ENCODE data around the gene MAPKAP1. TPM values are rescaled to one million over a fixed set of nuclear protein-coding genes. Genes with fewer than 3 reads are reported as not detected.
A peak's percentile ranks its signal among the peaks of the same experiment; 100 is the strongest.

MAPKAP1 gene
- total RNA-seq, 1 donor from 2014 or later, result 70.7 TPM

GRCh38 chr9:125732562-125732961, 25.6 kb upstream of the MAPKAP1 start:
- Histone ChIP-seq H3K4me3 (no peak overlapping the region), H3K9me3 (no peaks in the 10 kb centered on the region), H3K4me1 (no peaks in the 10 kb centered on the region), H3K27ac (no peak overlapping the region), H3K27me3 (no peaks in the 10 kb centered on the region), H3K36me3 (no peaks in the 10 kb centered on the region)
- TF ChIP-seq POLR2A (IDR thresholded peaks at IDR 0.05), result no peak
- no peak for TF ChIP-seq CTCF (IDR thresholded peaks at IDR 0.05)
- no peak for TF ChIP-seq POLR2AphosphoS5 (IDR thresholded peaks at IDR 0.05; ENCODE audit: insufficient read depth in 1 of 2, low read depth in 1 of 2)
- DNase-seq (ENCODE audit: extremely low spot score in 2 of 2), result no peak
- intact Hi-C loops (cut with DNase I), result no loop called here

GRCh38 chr9:125730168-125730567, 23.2 kb upstream of the MAPKAP1 start:
- H3K27ac ChIP-seq, result no peak overlapping the region
- intact Hi-C loops (cut with DNase I), result no loop called here
- H3K36me3 ChIP-seq, result no peaks in the 10 kb centered on the region
- no peak overlapping the region for H3K4me3 ChIP-seq
- no peaks in the 10 kb centered on the region for H3K4me1 ChIP-seq
- DNase-seq (ENCODE audit: extremely low spot score in 2 of 2), result no peak
- no peak for TF ChIP-seq POLR2AphosphoS5 (IDR thresholded peaks at IDR 0.05; ENCODE audit: insufficient read depth in 1 of 2, low read depth in 1 of 2)
- H3K9me3 ChIP-seq, result no peaks in the 10 kb centered on the region
- H3K27me3 ChIP-seq, result no peaks in the 10 kb centered on the region

GRCh38 chr9:125726456-125727132, 19.6 kb upstream of the MAPKAP1 start:
- Histone ChIP-seq H3K4me3 (no peak overlapping the region), H3K36me3 (no peaks in the 10 kb centered on the region), H3K27me3 (no peaks in the 10 kb centered on the region), H3K4me1 (no peaks in the 10 kb centered on the region), H3K27ac (no peak overlapping the region), H3K9me3 (no peaks in the 10 kb centered on the region)
- TF ChIP-seq POLR2A (IDR thresholded peaks at IDR 0.05) (no peak), POLR2AphosphoS5 (IDR thresholded peaks at IDR 0.05; ENCODE audit: insufficient read depth in 1 of 2, low read depth in 1 of 2) (no peak), CTCF (IDR thresholded peaks at IDR 0.05) (no peak)
- DNase-seq (ENCODE audit: extremely low spot score in 2 of 2), result no peak
- intact Hi-C loops (cut with DNase I), result no loop called here

GRCh38 chr9:125707472-125707804, 430 bp upstream of the MAPKAP1 start:
- no peaks in the 10 kb centered on the region for H3K36me3 ChIP-seq
- no peak for TF ChIP-seq POLR2A (IDR thresholded peaks at IDR 0.05)
- TF ChIP-seq POLR2AphosphoS5 (IDR thresholded peaks at IDR 0.05; ENCODE audit: insufficient read depth in 1 of 2, low read depth in 1 of 2), result no peak
- no peak for TF ChIP-seq CTCF (IDR thresholded peaks at IDR 0.05)
- intact Hi-C loops (cut with DNase I), result no loop called here
- no peak for DNase-seq (ENCODE audit: extremely low spot score in 2 of 2)
- H3K27me3 ChIP-seq, result no peaks in the 10 kb centered on the region
- no peaks in the 10 kb centered on the region for H3K9me3 ChIP-seq
- peak overlapping the region; percentile 69 for H3K27ac ChIP-seq
- H3K4me1 ChIP-seq, result peaks cover 23% of the 10 kb centered on the region
- H3K4me3 ChIP-seq, result peak overlapping the region; percentile 86 to 88

- DNase-seq (ENCODE audit: extremely low spot score in 2 of 2), result no peak
- H3K4me1 ChIP-seq, result peaks cover 33% of the 10 kb centered on the region
- peak overlapping the region; percentile 86 to 88 for H3K4me3 ChIP-seq
- H3K27me3 ChIP-seq, result no peaks in the 10 kb centered on the region
- intact Hi-C loops (cut with DNase I), result no loop called here
- H3K36me3 ChIP-seq, result no peaks in the 10 kb centered on the region
- no peak overlapping the region for H3K27ac ChIP-seq
- H3K9me3 ChIP-seq, result no peaks in the 10 kb centered on the region
- TF ChIP-seq POLR2A (IDR thresholded peaks at IDR 0.05), result no peak
- no peak for TF ChIP-seq POLR2AphosphoS5 (IDR thresholded peaks at IDR 0.05; ENCODE audit: insufficient read depth in 1 of 2, low read depth in 1 of 2)
- no peak for TF ChIP-seq CTCF (IDR thresholded peaks at IDR 0.05)
These were observed 1.1 kb downstream of the MAPKAP1 start for GRCh38 chr9:125705893-125706292.

Data from vagina (tissue), 2 donors.